A549 (cell line): Measurements from ENCODE around the gene HOXC6. TPM values are rescaled to one million over a fixed set of nuclear protein-coding genes. Genes with fewer than 3 reads are reported as not detected.
A peak's percentile ranks its signal among the peaks of the same experiment; 100 is the strongest.

Experiments used
- ATAC-seq, 2 experiments: fragments of 200-7000 bp in 1 of 2; fragments of >200 bp in 1 of 2; cut with Nextera tagmentation in 1 of 2; cut with Tn5 transposase in 1 of 2; 3 replicates each; pipeline versions ENCODE4 v1.8.0 to v1.9.1; 2018 to 2020; ENCODE audit warnings: mild to moderate bottlenecking in 1 of 2, moderate library complexity in 1 of 2
- CTCF ChIA-PET: fragments of 300-600 bp; sonication (Branson Sonifier 250); formaldehyde crosslinking; extraction: SDS; loops from one replicate; lab custom pipeline; 2021; ENCODE audit warnings: antibody characterized with exemption, inconsistent platforms; lab: Yijun Ruan, JAX
- POLR2A ChIA-PET: fragments of 350-600 bp; formaldehyde crosslinking; extraction: SDS; loops from one replicate; lab custom pipeline; 2021; ENCODE audit warnings: antibody characterized with exemption, inconsistent platforms; lab: Yijun Ruan, JAX
- DNase-seq, 2 experiments: peaks; one replicate each; pipeline versions ENCODE4 v3.0.0 to v3.0.0-alpha.2; 2011 to 2016; ENCODE audit warnings: low read depth in 1 of 2, low spot score in 1 of 2
- FAIRE-seq: peaks from 2 replicates; lab custom pipeline; 2011; peaks lifted over from hg19 to GRCh38; lab: Jason Lieb, UNC
- H3K27ac ChIP-seq, 2 experiments: fragments of >200 bp; sonication (Bioruptor Twin); formaldehyde crosslinking; 3 replicates each; pipeline ENCODE4 v1.5.1; 2016 to 2017
- H3K4me1 ChIP-seq: fragments of >200 bp; sonication (Bioruptor Twin); formaldehyde crosslinking; 3 replicates; pipeline ENCODE4 v1.6.1; 2016
- H3K4me2 ChIP-seq: fragments of >200 bp; sonication (Bioruptor Twin); formaldehyde crosslinking; 3 replicates; pipeline ENCODE4 v1.6.1; 2016
- H3K4me3 ChIP-seq: fragments of >200 bp; sonication (Bioruptor Twin); formaldehyde crosslinking; 3 replicates; pipeline ENCODE4 v1.5.1; 2016
- H3K9me3 ChIP-seq: fragments of >200 bp; sonication (Bioruptor Twin); formaldehyde crosslinking; 3 replicates; pipeline ENCODE4 v1.6.1; 2016
- BHLHE40 ChIP-seq: IDR thresholded peaks from 2 replicates; pipeline ENCODE4 v1.6.1; 2012; ENCODE audit warnings: low read depth, low read length, inconsistent platforms
- CBX2 ChIP-seq: fragments of 200-600 bp; sonication (generic); IDR thresholded peaks from 2 replicates; pipeline ENCODE4 v1.6.1; 2016; ENCODE audit warnings: low read depth, mild to moderate bottlenecking, borderline replicate concordance
- CBX8 ChIP-seq: fragments of 200-600 bp; sonication (generic); IDR thresholded peaks from 2 replicates; pipeline ENCODE4 v1.6.1; 2016
- CHD4 ChIP-seq: fragments of 200-600 bp; sonication (generic); IDR thresholded peaks from 2 replicates; pipeline ENCODE4 v1.6.1; 2016; ENCODE audit warnings: antibody characterized with exemption, mild to moderate bottlenecking, borderline replicate concordance
- EHF ChIP-seq: fragments of 250-450 bp; sonication (Bioruptor Pico); IDR thresholded peaks from 2 replicates; pipeline ENCODE4 v1.5.0; 2020; ENCODE audit warnings: mild to moderate bottlenecking
- EP300 ChIP-seq, 2 experiments: fragments of >200 bp; sonication (Bioruptor Twin); formaldehyde crosslinking; IDR thresholded peaks; 2 replicates in 1 of 2; 3 replicates in 1 of 2; pipeline ENCODE4 v1.6.1; 2016 to 2017
- FOSB ChIP-seq: fragments of 250-450 bp; sonication (Bioruptor Pico); IDR thresholded peaks from 2 replicates; pipeline ENCODE4 v1.5.0; 2020; ENCODE audit warnings: mild to moderate bottlenecking, moderate library complexity
- GATA3 ChIP-seq: IDR thresholded peaks from 2 replicates; pipeline ENCODE4 v1.6.1; 2012; ENCODE audit warnings: borderline replicate concordance
- HOXA7 ChIP-seq: fragments of 250-450 bp; sonication (Bioruptor Pico); IDR thresholded peaks from 2 replicates; pipeline ENCODE4 v1.5.0; 2020; ENCODE audit warnings: mild to moderate bottlenecking, moderate library complexity
- HOXB13 ChIP-seq: fragments of 250-450 bp; sonication (Bioruptor Pico); IDR thresholded peaks from 2 replicates; pipeline ENCODE4 v1.5.0; 2020; ENCODE audit warnings: low read depth, mild to moderate bottlenecking, moderate library complexity
- HOXB5 ChIP-seq: fragments of 250-450 bp; sonication (Bioruptor Pico); IDR thresholded peaks from 2 replicates; pipeline ENCODE4 v1.5.0; 2020; ENCODE audit warnings: mild to moderate bottlenecking, moderate library complexity
- JUN ChIP-seq, 2 experiments: fragments of >200 bp; sonication (Bioruptor Twin); formaldehyde crosslinking; IDR thresholded peaks; 2 replicates in 1 of 2; 3 replicates in 1 of 2; pipeline ENCODE4 v1.6.1; 2016 to 2017
- MYC ChIP-seq: IDR thresholded peaks from 2 replicates; pipeline ENCODE4 v1.6.1; 2012; ENCODE audit warnings: mild to moderate bottlenecking, inconsistent platforms, low read length, improper control_type of control experiment, borderline replicate concordance
- NFE2L2 ChIP-seq: fragments of 150-350 bp; conservative IDR thresholded peaks from 2 replicates; pipeline ENCODE4 v1.6.1; 2014; ENCODE audit warnings: low read length
- NR3C1 ChIP-seq: fragments of >200 bp; sonication (Bioruptor Twin); formaldehyde crosslinking; IDR thresholded peaks from 3 replicates; pipeline ENCODE4 v1.6.1; 2017
- PHF8 ChIP-seq: fragments of 200-600 bp; sonication (generic); IDR thresholded peaks from 2 replicates; pipeline ENCODE4 v1.6.1; 2016; ENCODE audit warnings: low read depth, mild to moderate bottlenecking, antibody characterized with exemption, moderate library complexity, borderline replicate concordance
- POLR2A ChIP-seq: IDR thresholded peaks from 2 replicates; pipeline ENCODE4 v1.6.1; 2012; ENCODE audit warnings: mild to moderate bottlenecking, low read length
- RAD21 ChIP-seq, 2 experiments: fragments of >200 bp in 1 of 2; sonication (Bioruptor Twin) in 1 of 2; formaldehyde crosslinking in 1 of 2; IDR thresholded peaks in 1 of 2; conservative IDR thresholded peaks in 1 of 2; 2 replicates in 1 of 2; 3 replicates in 1 of 2; pipeline ENCODE4 v1.6.1; 2012 to 2018; ENCODE audit warnings: inconsistent platforms in 1 of 2
- RARB ChIP-seq: fragments of 250-450 bp; sonication (Bioruptor Pico); IDR thresholded peaks from 2 replicates; pipeline ENCODE4 v1.8.0; 2021; ENCODE audit warnings: mild to moderate bottlenecking, moderate library complexity
- RCOR1 ChIP-seq: fragments of 150-350 bp; IDR thresholded peaks from 2 replicates; pipeline ENCODE4 v1.6.1; 2014; ENCODE audit warnings: antibody characterized with exemption, low read length, low read depth
- RNF2 ChIP-seq: fragments of 200-600 bp; sonication (generic); IDR thresholded peaks from 2 replicates; pipeline ENCODE4 v1.6.1; 2016; ENCODE audit warnings: low read depth, mild to moderate bottlenecking, antibody characterized with exemption, moderate library complexity, borderline replicate concordance
- SMC3 ChIP-seq: fragments of >200 bp; sonication (Bioruptor Twin); formaldehyde crosslinking; IDR thresholded peaks from 3 replicates; pipeline ENCODE4 v1.6.1; 2018; ENCODE audit warnings: inconsistent platforms
- SREBF2 ChIP-seq: fragments of 450-650 bp; IDR thresholded peaks from 2 replicates; pipeline ENCODE4 v1.6.1; 2014; ENCODE audit warnings: mild to moderate bottlenecking, moderate library complexity
- TFCP2L1 ChIP-seq: fragments of 250-450 bp; sonication (Bioruptor Pico); IDR thresholded peaks from 2 replicates; pipeline ENCODE4 v1.5.0; 2021; ENCODE audit warnings: mild to moderate bottlenecking
- ZC3H11A ChIP-seq: fragments of 450-650 bp; IDR thresholded peaks from 2 replicates; pipeline ENCODE4 v1.6.1; 2014; ENCODE audit warnings: antibody characterized with exemption, mild to moderate bottlenecking
- ZFP36 ChIP-seq: fragments of 450-650 bp; IDR thresholded peaks from 2 replicates; pipeline ENCODE4 v1.6.1; 2014; ENCODE audit warnings: borderline replicate concordance; ENCODE audit not compliant: partially characterized antibody
- ZNF302 ChIP-seq: fragments of 250-450 bp; sonication (Bioruptor Pico); IDR thresholded peaks from 2 replicates; pipeline ENCODE4 v1.9.0; 2021; ENCODE audit warnings: inconsistent platforms, mild to moderate bottlenecking, moderate library complexity
- WGBS: methylation state at CpG from one replicate; pipeline ENCODE4 v1.1.6; 2017; ENCODE audit errors: missing lambda C conversion rate; 5-methylcytosine and 5-hydroxymethylcytosine counted together
- polyA plus RNA-seq, 4 experiments: library from polyadenylated mRNA; depleted of rRNA in 3 of 4; stranded (reverse); fragments of >200 nt; fragmentation: RNase III in 1 of 4; extraction: RNeasy Plus Mini Kit Qiagen cat#74134 plus additional on column Dnase treatment in 1 of 4; gene quantifications; 2 replicates in 3 of 4; 3 replicates in 1 of 4; pipeline ENCODE4 v1.2.3, GENCODE V29; 2011 to 2017
- TF ChIP-seq, protein P1 (sequence below): fragments of >200 bp; sonication (Bioruptor Twin); formaldehyde crosslinking; IDR thresholded peaks from 3 replicates; pipeline ENCODE4 v1.6.1; 2016
- TF ChIP-seq, protein P2 (sequence below): fragments of >200 bp; sonication (Bioruptor Twin); formaldehyde crosslinking; IDR thresholded peaks from 2 replicates; pipeline ENCODE4 v1.6.1; 2016
- TF ChIP-seq, protein P3 (sequence below): fragments of 200-600 bp; sonication (generic); IDR thresholded peaks from 2 replicates; pipeline ENCODE4 v1.6.1; 2016; ENCODE audit warnings: antibody characterized with exemption, mild to moderate bottlenecking, moderate library complexity
- TF ChIP-seq, protein P4 (sequence below): IDR thresholded peaks from 2 replicates; pipeline ENCODE4 v1.6.1; 2012
- TF ChIP-seq, protein P5 (sequence below): fragments of 450-650 bp; IDR thresholded peaks from 2 replicates; pipeline ENCODE4 v1.6.1; 2014; ENCODE audit warnings: antibody characterized with exemption

The HOXC6 gene
- polyA plus RNA-seq, 2 of the 4 experiments (the other 2 are of a cell fraction) = 5.2 to 6.0 TPM

DNA sequence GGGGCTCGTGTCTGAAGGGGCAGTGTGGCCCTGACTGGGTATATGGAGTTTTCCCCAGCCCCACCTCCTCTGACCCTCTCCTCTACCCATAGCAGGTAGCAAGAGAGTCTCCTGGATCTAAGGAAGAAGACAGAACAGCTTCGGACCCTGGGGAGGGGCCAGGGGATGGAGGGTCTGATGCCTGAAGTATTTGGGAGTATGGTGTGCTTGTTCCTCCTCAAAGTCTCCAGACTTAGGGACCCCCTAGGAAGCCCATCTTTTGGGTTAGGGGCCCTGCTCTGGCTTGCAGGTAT is 20.0 kb upstream of the HOXC6 start:
- FAIRE-seq = no peak
- POLR2A ChIA-PET = interaction anchor here (1.0 to 2.3 kb wide), 6 partner anchors 9 to 193 kb away, joined by 3 to 40 read pairs (median 4); partner anchors contain the start of gene HOXC5
- Histone ChIP-seq H3K4me2 (peak overlapping the region; percentile 87), H3K27ac (peak overlapping the region in 1 of 2 experiments; percentile 97; a peak in 3 of 6 replicates)
- DNase-seq = no peak
- TF ChIP-seq HOXA7 (CRISPR knock-in tag) (no peak), ZNF302 (CRISPR knock-in tag) (no peak), EP300 (IDR thresholded peaks at IDR 0.05) (no peak), BHLHE40 (no peak), ZC3H11A (no peak), NR3C1 (no peak), MYC (no peak), EHF (no peak), TFCP2L1 (CRISPR knock-in tag) (no peak)
- TF ChIP-seq, protein P1, sequence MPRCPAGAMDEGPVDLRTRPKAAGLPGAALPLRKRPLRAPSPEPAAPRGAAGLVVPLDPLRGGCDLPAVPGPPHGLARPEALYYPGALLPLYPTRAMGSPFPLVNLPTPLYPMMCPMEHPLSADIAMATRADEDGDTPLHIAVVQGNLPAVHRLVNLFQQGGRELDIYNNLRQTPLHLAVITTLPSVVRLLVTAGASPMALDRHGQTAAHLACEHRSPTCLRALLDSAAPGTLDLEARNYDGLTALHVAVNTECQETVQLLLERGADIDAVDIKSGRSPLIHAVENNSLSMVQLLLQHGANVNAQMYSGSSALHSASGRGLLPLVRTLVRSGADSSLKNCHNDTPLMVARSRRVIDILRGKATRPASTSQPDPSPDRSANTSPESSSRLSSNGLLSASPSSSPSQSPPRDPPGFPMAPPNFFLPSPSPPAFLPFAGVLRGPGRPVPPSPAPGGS = no peak
- TF ChIP-seq, protein P2, sequence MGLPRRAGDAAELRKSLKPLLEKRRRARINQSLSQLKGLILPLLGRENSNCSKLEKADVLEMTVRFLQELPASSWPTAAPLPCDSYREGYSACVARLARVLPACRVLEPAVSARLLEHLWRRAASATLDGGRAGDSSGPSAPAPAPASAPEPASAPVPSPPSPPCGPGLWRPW = no peak
- TF ChIP-seq, all 56 proteins: peak for 0
- no peak for ATAC-seq
- Histone ChIP-seq H3K4me3 (no peak overlapping the region; the same call in 2 of the 3 replicates), H3K9me3 (no peaks in the 10 kb centered on the region), H3K4me1 (peaks cover 37% of the 10 kb centered on the region)
- WGBS = 100% methylated on average over 2 of the region's 2 CpGs
- CTCF ChIA-PET = interaction anchor here (0.5 to 28.7 kb wide), 20 partner anchors 9 to 351 kb away, joined by 3 to 1074 read pairs (median 4); partner anchors contain the start of genes HOXC10, HOXC13, HOXC4 and HOXC5

DNA sequence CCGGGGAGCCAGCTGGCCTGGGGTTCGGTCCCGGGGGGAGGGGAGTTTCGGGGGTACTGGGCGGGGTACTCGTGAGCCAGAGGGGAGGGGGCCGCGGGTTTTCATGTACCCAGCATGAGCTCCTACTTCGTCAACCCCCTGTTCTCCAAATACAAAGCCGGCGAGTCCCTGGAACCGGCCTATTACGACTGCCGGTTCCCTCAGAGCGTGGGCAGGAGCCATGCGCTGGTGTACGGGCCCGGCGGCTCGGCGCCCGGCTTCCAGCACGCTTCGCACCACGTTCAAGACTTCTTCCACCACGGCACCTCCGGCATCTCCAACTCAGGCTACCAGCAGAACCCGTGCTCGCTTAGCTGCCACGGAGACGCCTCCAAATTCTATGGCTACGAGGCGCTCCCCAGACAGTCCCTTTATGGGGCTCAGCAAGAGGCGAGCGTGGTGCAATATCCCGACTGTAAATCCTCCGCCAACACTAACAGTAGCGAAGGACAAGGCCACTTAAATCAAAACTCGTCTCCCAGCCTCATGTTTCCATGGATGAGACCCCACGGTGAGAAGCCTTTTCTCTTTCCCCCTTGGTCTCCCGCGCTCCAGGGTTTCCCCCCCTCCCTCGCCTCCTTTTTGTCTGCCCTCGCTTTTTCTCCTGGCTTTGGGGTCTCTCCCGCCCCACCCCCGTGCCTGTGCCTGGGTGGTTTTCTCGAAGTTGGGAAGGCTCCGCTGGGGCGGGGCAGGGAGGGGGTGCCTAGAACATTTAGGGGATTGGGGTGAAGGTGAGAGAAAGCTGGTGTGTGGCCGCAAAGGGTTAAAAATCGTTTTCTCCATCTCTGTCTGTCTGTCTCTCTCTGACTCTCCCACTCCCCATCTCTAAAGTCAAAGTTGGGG is 18.8 kb upstream of the HOXC6 start:
- DNase-seq = peak in 1 of 2 experiments; percentile 53
- TF ChIP-seq RCOR1 (no peak), ZNF302 (CRISPR knock-in tag) (no peak), PHF8 (no peak), SMC3 (no peak), ZC3H11A (no peak), RNF2 (no peak), CHD4 (no peak), SREBF2 (no peak), ZFP36 (no peak), CBX8 (no peak), POLR2A (no peak), GATA3 (no peak), HOXB13 (CRISPR knock-in tag) (no peak), FOSB (CRISPR knock-in tag) (no peak), RARB (CRISPR knock-in tag) (no peak), HOXB5 (CRISPR knock-in tag) (no peak), CBX2 (no peak), NFE2L2 (no peak), JUN (IDR thresholded peaks at IDR 0.05) (0 out of 5 replicates have a peak, but pooled peaks of 1 of the 2 experiments have one; percentile 20), RAD21 (conservative IDR thresholded peaks at IDR 0.05 in 1 of 2, IDR thresholded peaks at IDR 0.05 in 1 of 2) (no peak)
- TF ChIP-seq, protein P3, sequence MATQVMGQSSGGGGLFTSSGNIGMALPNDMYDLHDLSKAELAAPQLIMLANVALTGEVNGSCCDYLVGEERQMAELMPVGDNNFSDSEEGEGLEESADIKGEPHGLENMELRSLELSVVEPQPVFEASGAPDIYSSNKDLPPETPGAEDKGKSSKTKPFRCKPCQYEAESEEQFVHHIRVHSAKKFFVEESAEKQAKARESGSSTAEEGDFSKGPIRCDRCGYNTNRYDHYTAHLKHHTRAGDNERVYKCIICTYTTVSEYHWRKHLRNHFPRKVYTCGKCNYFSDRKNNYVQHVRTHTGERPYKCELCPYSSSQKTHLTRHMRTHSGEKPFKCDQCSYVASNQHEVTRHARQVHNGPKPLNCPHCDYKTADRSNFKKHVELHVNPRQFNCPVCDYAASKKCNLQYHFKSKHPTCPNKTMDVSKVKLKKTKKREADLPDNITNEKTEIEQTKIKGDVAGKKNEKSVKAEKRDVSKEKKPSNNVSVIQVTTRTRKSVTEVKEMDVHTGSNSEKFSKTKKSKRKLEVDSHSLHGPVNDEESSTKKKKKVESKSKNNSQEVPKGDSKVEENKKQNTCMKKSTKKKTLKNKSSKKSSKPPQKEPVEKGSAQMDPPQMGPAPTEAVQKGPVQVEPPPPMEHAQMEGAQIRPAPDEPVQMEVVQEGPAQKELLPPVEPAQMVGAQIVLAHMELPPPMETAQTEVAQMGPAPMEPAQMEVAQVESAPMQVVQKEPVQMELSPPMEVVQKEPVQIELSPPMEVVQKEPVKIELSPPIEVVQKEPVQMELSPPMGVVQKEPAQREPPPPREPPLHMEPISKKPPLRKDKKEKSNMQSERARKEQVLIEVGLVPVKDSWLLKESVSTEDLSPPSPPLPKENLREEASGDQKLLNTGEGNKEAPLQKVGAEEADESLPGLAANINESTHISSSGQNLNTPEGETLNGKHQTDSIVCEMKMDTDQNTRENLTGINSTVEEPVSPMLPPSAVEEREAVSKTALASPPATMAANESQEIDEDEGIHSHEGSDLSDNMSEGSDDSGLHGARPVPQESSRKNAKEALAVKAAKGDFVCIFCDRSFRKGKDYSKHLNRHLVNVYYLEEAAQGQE = no peak
- TF ChIP-seq, protein P4, sequence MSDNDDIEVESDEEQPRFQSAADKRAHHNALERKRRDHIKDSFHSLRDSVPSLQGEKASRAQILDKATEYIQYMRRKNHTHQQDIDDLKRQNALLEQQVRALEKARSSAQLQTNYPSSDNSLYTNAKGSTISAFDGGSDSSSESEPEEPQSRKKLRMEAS = peak; percentile 71; the same call in 1 of the 2 replicates
- TF ChIP-seq, protein P5, sequence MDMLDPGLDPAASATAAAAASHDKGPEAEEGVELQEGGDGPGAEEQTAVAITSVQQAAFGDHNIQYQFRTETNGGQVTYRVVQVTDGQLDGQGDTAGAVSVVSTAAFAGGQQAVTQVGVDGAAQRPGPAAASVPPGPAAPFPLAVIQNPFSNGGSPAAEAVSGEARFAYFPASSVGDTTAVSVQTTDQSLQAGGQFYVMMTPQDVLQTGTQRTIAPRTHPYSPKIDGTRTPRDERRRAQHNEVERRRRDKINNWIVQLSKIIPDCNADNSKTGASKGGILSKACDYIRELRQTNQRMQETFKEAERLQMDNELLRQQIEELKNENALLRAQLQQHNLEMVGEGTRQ = no peak

More for the DNA sequence above, 18.8 kb upstream of the HOXC6 start:
- no peak for FAIRE-seq
- Histone ChIP-seq H3K4me3 (peak overlapping the region; percentile 54), H3K4me1 (peaks cover 48% of the 10 kb centered on the region), H3K27ac (peak overlapping the region; percentile 76 to 97), H3K9me3 (no peaks in the 10 kb centered on the region), H3K4me2 (peak overlapping the region; percentile 87)
- CTCF ChIA-PET = interaction anchor here (1.0 to 28.7 kb wide), 21 partner anchors 8 to 1818 kb away, joined by 3 to 1074 read pairs (median 5); partner anchors contain the start of genes HOXC10, HOXC13, HOXC4 and HOXC5
- 15% methylated on average over 42 of the region's 51 CpGs for WGBS
- peak; percentile 47 to 60; a peak in 5 of 6 replicates for ATAC-seq
- POLR2A ChIA-PET = interaction anchor here (0.7 to 2.3 kb wide), 14 partner anchors 8 to 210 kb away, joined by 3 to 40 read pairs (median 5); partner anchors contain the start of genes HOXC5, HOXC9 and SMUG1
